ENCODE results near the gene KCTD16.

KCTD16 gene

DNA sequence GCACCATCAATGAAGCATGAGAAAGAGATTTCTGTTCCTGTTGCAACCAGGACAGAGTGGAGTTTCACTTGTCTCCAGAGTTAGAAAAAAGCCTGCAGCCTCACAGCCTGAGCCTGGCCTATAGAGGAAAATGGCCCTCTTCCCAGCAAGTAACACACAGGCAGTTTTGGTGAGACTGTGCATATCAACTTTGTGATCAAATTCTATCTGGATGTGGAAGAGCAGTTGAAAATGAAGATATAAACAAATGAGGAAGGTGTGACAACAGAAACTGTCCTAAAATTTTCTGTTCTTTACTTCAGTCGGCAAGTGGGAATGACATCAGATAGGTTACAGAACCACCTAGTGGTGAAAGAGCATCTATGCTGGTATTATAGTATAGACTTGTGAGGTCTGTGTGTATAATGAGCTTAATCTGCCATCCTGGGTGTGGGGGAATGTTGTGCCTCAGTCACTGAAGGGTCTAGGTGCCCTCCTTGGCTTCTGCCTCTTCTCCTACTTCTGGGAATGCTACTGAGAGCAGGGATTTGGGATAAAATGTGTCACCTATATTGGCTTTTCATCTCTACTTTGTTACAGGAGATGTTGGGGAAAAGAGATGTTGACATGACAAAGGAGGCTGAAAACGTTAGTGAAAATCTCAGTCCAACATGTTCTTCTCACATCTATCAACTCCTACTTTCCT lies 28.4 kb upstream of the KCTD16 start:
- Mint-ChIP-seq H3K9me3 (no peaks in the 10 kb centered on the region), H3K4me3 (no peak overlapping the region), H3K36me3 (ENCODE audit: low read depth) (no peaks in the 10 kb centered on the region), H3K27ac (no peak overlapping the region), H3K27me3 (peaks cover 17% of the 10 kb centered on the region), H3K4me1 (ENCODE audit: low read depth) (peaks cover 7% of the 10 kb centered on the region)

GRCh38 chr5:144142824-144143162 lies 27.9 kb upstream of the KCTD16 start:
- H3K4me3 Mint-ChIP-seq, result no peak overlapping the region
- H3K27ac Mint-ChIP-seq, result no peak overlapping the region
- no peaks in the 10 kb centered on the region for H3K9me3 Mint-ChIP-seq
- no peaks in the 10 kb centered on the region for H3K36me3 Mint-ChIP-seq (ENCODE audit: low read depth)
- H3K27me3 Mint-ChIP-seq, result peaks cover 12% of the 10 kb centered on the region
- peaks cover 7% of the 10 kb centered on the region for H3K4me1 Mint-ChIP-seq (ENCODE audit: low read depth)

GRCh38 chr5:144143625-144144024 lies 27.0 kb upstream of the KCTD16 start:
- H3K9me3 Mint-ChIP-seq, result no peaks in the 10 kb centered on the region
- H3K4me3 Mint-ChIP-seq, result no peak overlapping the region
- peaks cover 11% of the 10 kb centered on the region for H3K27me3 Mint-ChIP-seq
- no peaks in the 10 kb centered on the region for H3K36me3 Mint-ChIP-seq (ENCODE audit: low read depth)
- H3K27ac Mint-ChIP-seq, result no peak overlapping the region
- H3K4me1 Mint-ChIP-seq (ENCODE audit: low read depth), result peaks cover 7% of the 10 kb centered on the region

DNA sequence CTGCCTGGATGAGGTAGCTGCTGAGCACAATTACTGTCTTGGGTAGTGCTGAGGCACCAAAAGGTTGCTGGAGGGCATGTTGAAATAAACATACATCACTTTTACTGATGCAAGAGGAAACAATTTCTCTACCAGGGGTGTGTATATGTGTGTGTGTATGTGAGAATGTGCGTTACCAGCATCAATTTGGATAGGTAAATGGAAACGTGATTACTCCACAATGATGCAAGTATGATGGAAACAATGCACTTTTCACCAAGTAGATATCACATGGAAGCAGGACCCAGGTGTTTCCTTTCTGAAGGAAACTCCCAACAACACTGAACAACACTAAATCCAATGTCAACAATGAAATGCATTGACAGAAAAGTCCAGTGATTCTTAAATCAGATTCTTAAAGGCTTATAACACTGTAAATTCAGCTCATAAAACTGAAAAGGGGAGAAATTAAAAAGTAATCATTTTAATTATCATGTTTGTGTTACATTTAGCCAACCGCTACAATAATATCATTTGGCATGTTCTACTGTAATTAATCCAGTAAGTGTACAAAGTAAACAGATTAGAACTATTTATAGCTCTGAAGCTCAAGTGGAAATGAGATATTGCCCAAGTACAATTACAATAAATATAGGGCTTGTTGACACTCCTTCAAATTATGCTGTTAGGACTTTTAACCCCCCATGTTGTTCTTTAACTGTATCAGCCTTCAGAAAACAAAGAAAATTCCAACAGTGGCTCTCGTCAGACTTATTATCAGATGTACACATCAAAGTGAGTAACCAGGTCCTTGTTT lies 25.5 kb upstream of the KCTD16 start:
- no peaks in the 10 kb centered on the region for H3K36me3 Mint-ChIP-seq (ENCODE audit: low read depth)
- H3K4me3 Mint-ChIP-seq, result no peak overlapping the region
- H3K27me3 Mint-ChIP-seq, result peaks cover 4% of the 10 kb centered on the region
- peaks cover 7% of the 10 kb centered on the region for H3K4me1 Mint-ChIP-seq (ENCODE audit: low read depth)
- no peaks in the 10 kb centered on the region for H3K9me3 Mint-ChIP-seq
- H3K27ac Mint-ChIP-seq, result no peak overlapping the region

DNA sequence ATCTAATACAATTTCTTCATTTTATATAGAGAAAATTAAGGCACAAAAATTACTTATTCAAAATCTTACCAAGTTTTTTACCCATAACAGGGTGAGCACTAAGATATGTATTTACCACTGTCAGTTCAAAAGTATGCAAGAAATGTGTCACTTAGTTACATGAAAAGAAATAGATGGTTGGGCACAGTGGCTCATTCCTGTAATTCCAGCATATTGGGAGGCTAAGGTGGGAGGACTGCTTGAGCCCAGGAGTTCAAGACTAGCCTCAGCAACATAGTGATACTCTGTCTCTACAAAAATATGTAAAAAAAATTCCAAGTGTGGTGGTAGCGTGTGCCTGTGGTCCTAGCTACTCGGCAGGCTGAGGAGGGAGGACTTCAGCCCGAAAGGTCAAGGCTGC lies 19.6 kb upstream of the KCTD16 start:
- no peak overlapping the region for H3K27ac Mint-ChIP-seq
- no peaks in the 10 kb centered on the region for H3K4me1 Mint-ChIP-seq (ENCODE audit: low read depth)
- H3K4me3 Mint-ChIP-seq, result no peak overlapping the region
- no peaks in the 10 kb centered on the region for H3K27me3 Mint-ChIP-seq
- no peaks in the 10 kb centered on the region for H3K9me3 Mint-ChIP-seq
- no peaks in the 10 kb centered on the region for H3K36me3 Mint-ChIP-seq (ENCODE audit: low read depth)

- H3K36me3 Mint-ChIP-seq (ENCODE audit: low read depth), result peaks cover 14% of the 10 kb centered on the region
- no peak overlapping the region for H3K4me3 Mint-ChIP-seq
- H3K27ac Mint-ChIP-seq, result no peak overlapping the region
- no peaks in the 10 kb centered on the region for H3K9me3 Mint-ChIP-seq
- no peaks in the 10 kb centered on the region for H3K27me3 Mint-ChIP-seq
- no peaks in the 10 kb centered on the region for H3K4me1 Mint-ChIP-seq (ENCODE audit: low read depth)
Measured at GRCh38 chr5:144156767-144157171, 13.9 kb upstream of the KCTD16 start.

GRCh38 chr5:144162686-144163085 lies 8.0 kb upstream of the KCTD16 start:
- H3K36me3 Mint-ChIP-seq (ENCODE audit: low read depth), result peaks cover 57% of the 10 kb centered on the region

GRCh38 chr5:144166696-144167095 lies 4.0 kb upstream of the KCTD16 start:
- Mint-ChIP-seq H3K36me3 (ENCODE audit: low read depth) (peaks cover 55% of the 10 kb centered on the region), H3K27ac (no peak overlapping the region), H3K9me3 (no peaks in the 10 kb centered on the region), H3K4me1 (ENCODE audit: low read depth) (peaks cover 43% of the 10 kb centered on the region), H3K27me3 (no peaks in the 10 kb centered on the region), H3K4me3 (no peak overlapping the region)

More at GRCh38 chr5:144162686-144163085, 8.0 kb upstream of the KCTD16 start:
- Mint-ChIP-seq H3K27ac (no peak overlapping the region), H3K9me3 (no peaks in the 10 kb centered on the region), H3K27me3 (no peaks in the 10 kb centered on the region), H3K4me1 (ENCODE audit: low read depth) (peaks cover 11% of the 10 kb centered on the region), H3K4me3 (no peak overlapping the region)

- peaks cover 43% of the 10 kb centered on the region for H3K4me1 Mint-ChIP-seq (ENCODE audit: low read depth)
- no peak overlapping the region for H3K4me3 Mint-ChIP-seq
Measured at GRCh38 chr5:144167998-144168397, 2.7 kb upstream of the KCTD16 start.

DNA sequence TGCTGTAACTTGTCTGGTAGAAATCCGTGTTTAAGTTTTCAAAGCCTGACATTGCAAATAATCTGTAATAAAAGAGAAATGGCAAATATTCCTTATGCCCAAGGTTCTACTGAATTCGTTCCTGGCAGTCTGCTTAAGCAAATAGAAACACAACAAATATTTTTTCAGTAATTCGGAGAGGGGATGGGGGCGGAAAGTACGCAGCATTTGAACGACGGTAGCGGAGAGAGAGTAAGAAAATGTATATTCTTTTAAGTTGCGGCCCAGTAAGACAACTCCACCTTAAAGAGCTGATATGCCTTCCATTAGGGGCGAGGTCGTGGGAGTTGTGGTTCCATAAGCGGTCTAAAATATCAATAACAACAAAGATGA lies 783 bp upstream of the KCTD16 start:
- peak overlapping the region; percentile 99 for H3K4me3 Mint-ChIP-seq
- H3K27ac Mint-ChIP-seq, result peak overlapping the region; percentile 95
- peaks cover 4% of the 10 kb centered on the region for H3K27me3 Mint-ChIP-seq
- peaks cover 43% of the 10 kb centered on the region for H3K4me1 Mint-ChIP-seq (ENCODE audit: low read depth)
- peaks cover 27% of the 10 kb centered on the region for H3K36me3 Mint-ChIP-seq (ENCODE audit: low read depth)
- H3K9me3 Mint-ChIP-seq, result no peaks in the 10 kb centered on the region

More at GRCh38 chr5:144167998-144168397, 2.7 kb upstream of the KCTD16 start:
- H3K9me3 Mint-ChIP-seq, result no peaks in the 10 kb centered on the region
- peaks cover under 1% of the 10 kb centered on the region for H3K27me3 Mint-ChIP-seq
- H3K27ac Mint-ChIP-seq, result no peak overlapping the region
- peaks cover 42% of the 10 kb centered on the region for H3K36me3 Mint-ChIP-seq (ENCODE audit: low read depth)

DNA sequence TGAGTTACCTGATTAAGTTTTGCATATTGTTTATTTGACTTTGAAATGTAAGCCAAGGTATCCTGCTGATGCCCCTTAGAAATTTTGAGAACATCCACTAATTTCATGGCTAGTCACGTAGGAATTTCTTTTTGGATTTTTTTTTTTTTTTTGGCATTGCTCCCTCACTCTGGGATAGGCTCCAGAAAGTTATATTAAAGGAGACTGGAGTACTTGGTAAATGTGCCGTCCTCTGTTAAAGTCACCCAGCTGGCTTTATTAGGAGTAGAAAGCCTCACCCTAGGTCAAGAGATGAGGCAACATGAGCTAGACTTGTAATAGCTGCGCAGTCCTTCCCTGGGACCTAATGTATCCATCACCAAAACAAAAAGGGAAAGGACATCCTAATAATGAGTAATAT lies 3.1 kb downstream of the KCTD16 start:
- peaks cover 33% of the 10 kb centered on the region for H3K4me1 Mint-ChIP-seq (ENCODE audit: low read depth)
- peaks cover 2% of the 10 kb centered on the region for H3K36me3 Mint-ChIP-seq (ENCODE audit: low read depth)
- peaks cover 4% of the 10 kb centered on the region for H3K27me3 Mint-ChIP-seq
- no peak overlapping the region for H3K27ac Mint-ChIP-seq
- no peak overlapping the region for H3K4me3 Mint-ChIP-seq
- no peaks in the 10 kb centered on the region for H3K9me3 Mint-ChIP-seq

GRCh38 chr5:144177548-144177947 lies 6.9 kb downstream of the KCTD16 start:
- Mint-ChIP-seq H3K36me3 (ENCODE audit: low read depth) (no peaks in the 10 kb centered on the region), H3K27me3 (peaks cover 4% of the 10 kb centered on the region), H3K4me1 (ENCODE audit: low read depth) (peaks cover 11% of the 10 kb centered on the region), H3K9me3 (no peaks in the 10 kb centered on the region), H3K27ac (no peak overlapping the region), H3K4me3 (no peak overlapping the region)

- Mint-ChIP-seq H3K27me3 (no peaks in the 10 kb centered on the region), H3K9me3 (no peaks in the 10 kb centered on the region), H3K36me3 (ENCODE audit: low read depth) (no peaks in the 10 kb centered on the region), H3K4me1 (ENCODE audit: low read depth) (peaks cover 14% of the 10 kb centered on the region), H3K4me3 (no peak overlapping the region), H3K27ac (no peak overlapping the region)
Measured at GRCh38 chr5:144179226-144179625, 8.6 kb downstream of the KCTD16 start.

- no peaks in the 10 kb centered on the region for H3K9me3 Mint-ChIP-seq
- no peaks in the 10 kb centered on the region for H3K27me3 Mint-ChIP-seq
- H3K4me1 Mint-ChIP-seq (ENCODE audit: low read depth), result peaks cover 8% of the 10 kb centered on the region
- no peaks in the 10 kb centered on the region for H3K36me3 Mint-ChIP-seq (ENCODE audit: low read depth)
- H3K4me3 Mint-ChIP-seq, result no peak overlapping the region
- no peak overlapping the region for H3K27ac Mint-ChIP-seq
Measured at GRCh38 chr5:144183254-144183889, 12.7 kb downstream of the KCTD16 start.

- Mint-ChIP-seq H3K36me3 (ENCODE audit: low read depth) (no peaks in the 10 kb centered on the region), H3K4me1 (ENCODE audit: low read depth) (peaks cover 8% of the 10 kb centered on the region), H3K4me3 (peak overlapping the region; percentile 36), H3K27ac (peak overlapping the region; percentile 82), H3K27me3 (no peaks in the 10 kb centered on the region), H3K9me3 (no peaks in the 10 kb centered on the region)
Measured at GRCh38 chr5:144187699-144188294, 17.1 kb downstream of the KCTD16 start.

Measured in stimulated activated naive CD8-positive, alpha-beta T cell treated with anti-CD3 and anti-CD28 coated beads, Interleukin-15, Interleukin-2, amounts not matched to agents 100 ng/mL and 50 ng/mL, for 24 hours (primary cell).